Stimulated activated CD8-positive, alpha-beta memory T cell treated with anti-CD3 and anti-CD28 coated beads, Interleukin-7, amount 100 ng/mL, for 48 hours (primary cell): ENCODE measurements around the gene GET4.

ENCODE experiments used
- DNase-seq, 2 donors: peaks; one replicate each; pipeline ENCODE4 v3.0.0-alpha.2; 2020; ENCODE audit warnings: low read depth in 1 of 2; ENCODE audit errors: extremely low read depth in 1 of 2

GET4 gene

GRCh38 chr7:924541-925231, 48.3 kb downstream of the GET4 start:
- peak; percentile 76 to 83 for DNase-seq

- peak; percentile 80 to 84 for DNase-seq
These were observed 49.2 kb downstream of the GET4 start for GRCh38 chr7:925601-926000.

GRCh38 chr7:926061-927030, 50.0 kb downstream of the GET4 start:
- DNase-seq: no peak

GRCh38 chr7:927031-927671, 50.8 kb downstream of the GET4 start:
- DNase-seq: no peak

- DNase-seq: no peak
These were observed 53.0 kb downstream of the GET4 start for GRCh38 chr7:929311-929711.

- DNase-seq: no peak
These were observed 54.8 kb downstream of the GET4 start for GRCh38 chr7:930975-931758.

GRCh38 chr7:931871-932650, 55.7 kb downstream of the GET4 start:
- no peak for DNase-seq

- no peak for DNase-seq
These were observed 56.3 kb downstream of the GET4 start for GRCh38 chr7:932651-932975.

- no peak for DNase-seq
These were observed 58.3 kb downstream of the GET4 start for GRCh38 chr7:934469-935163.

GRCh38 chr7:935164-935873, 59.0 kb downstream of the GET4 start:
- no peak for DNase-seq

GRCh38 chr7:935874-936385, 59.6 kb downstream of the GET4 start:
- no peak for DNase-seq

GRCh38 chr7:936386-937054, 60.2 kb downstream of the GET4 start:
- peak in 1 of 2 donors; percentile 49 for DNase-seq

GRCh38 chr7:937856-938484, 61.6 kb downstream of the GET4 start:
- no peak for DNase-seq

GRCh38 chr7:938546-939185, 62.3 kb downstream of the GET4 start:
- no peak for DNase-seq

GRCh38 chr7:939843-940242, 63.5 kb downstream of the GET4 start:
- no peak for DNase-seq

- no peak for DNase-seq
These were observed 64.5 kb downstream of the GET4 start for GRCh38 chr7:940599-941408.
